Thyroid gland (tissue), 4 donors: ENCODE results near the gene PXT1. TPM values are rescaled to one million over a fixed set of nuclear protein-coding genes. Genes with fewer than 3 reads are reported as not detected.

Experiments used
- DNase-seq, 2 donors: peaks; one replicate each; pipeline ENCODE4 v3.0.0-alpha.2; 2019
- H3K27ac ChIP-seq, 3 donors: fragments of 200-600 bp; sonication (generic); 1 replicate in 2 of 3; 2 replicates in 1 of 3; pipeline ENCODE4 v1.5.1; 2016 to 2019; ENCODE audit warnings: mild to moderate bottlenecking in 1 of 3, moderate library complexity in 1 of 3
- H3K27me3 ChIP-seq: fragments of 200-600 bp; sonication (generic); one replicate; pipeline ENCODE4 v1.5.1; 2019
- H3K36me3 ChIP-seq, 2 donors: fragments of 200-600 bp; sonication (generic); one replicate each; pipeline ENCODE4 v1.5.1; 2016 to 2019
- H3K4me1 ChIP-seq, 2 donors: fragments of 200-600 bp; sonication (generic); one replicate each; pipeline ENCODE4 v1.5.1; 2017 to 2019
- H3K4me3 ChIP-seq, 3 donors: fragments of 200-600 bp; sonication (generic); replicated peaks in 1 of 3; 1 replicate in 2 of 3; 2 replicates in 1 of 3; pipeline ENCODE4 v1.5.1; 2016; ENCODE audit warnings: mild to moderate bottlenecking in 1 of 3
- H3K9me3 ChIP-seq: fragments of 200-600 bp; sonication (generic); one replicate; pipeline ENCODE4 v1.5.1; 2017
- POLR2A ChIP-seq, 2 donors: fragments of 450-650 bp; IDR thresholded peaks; one replicate each; pipeline ENCODE4 v1.6.1; 2017; ENCODE audit warnings: antibody characterized with exemption in 2 of 2, mild to moderate bottlenecking in 2 of 2, moderate library complexity in 1 of 2
- WGBS, 2 donors: methylation state at CpG; one replicate each; pipeline ENCODE4 v1.1.5; 2017; 5-methylcytosine and 5-hydroxymethylcytosine counted together
- intact Hi-C: fragments of 100-400 bp; cut with DNase I; formaldehyde crosslinking; loops from one replicate; pipeline ENCODE4 v1.15.1; 2023
- total RNA-seq, 4 donors: library from RNA; depleted of rRNA; stranded (reverse); fragments of >200 nt; gene quantifications; one replicate each; pipeline ENCODE4 v1.2.3, GENCODE V29; 2016
- TF ChIP-seq, protein P1 (sequence below), 6 experiments: fragments of 200-600 bp in 3 of 6; fragments of 450-650 bp in 3 of 6; sonication (generic) in 3 of 6; IDR thresholded peaks; one replicate each; pipeline ENCODE4 v1.5.1; 2016 to 2019; ENCODE audit warnings: antibody characterized with exemption in 6 of 6, mild to moderate bottlenecking in 2 of 6, inconsistent platforms in 1 of 6, moderate library complexity in 1 of 6

Gene PXT1
- total RNA-seq, 4 donors from 2014 or later = not detected

DNA sequence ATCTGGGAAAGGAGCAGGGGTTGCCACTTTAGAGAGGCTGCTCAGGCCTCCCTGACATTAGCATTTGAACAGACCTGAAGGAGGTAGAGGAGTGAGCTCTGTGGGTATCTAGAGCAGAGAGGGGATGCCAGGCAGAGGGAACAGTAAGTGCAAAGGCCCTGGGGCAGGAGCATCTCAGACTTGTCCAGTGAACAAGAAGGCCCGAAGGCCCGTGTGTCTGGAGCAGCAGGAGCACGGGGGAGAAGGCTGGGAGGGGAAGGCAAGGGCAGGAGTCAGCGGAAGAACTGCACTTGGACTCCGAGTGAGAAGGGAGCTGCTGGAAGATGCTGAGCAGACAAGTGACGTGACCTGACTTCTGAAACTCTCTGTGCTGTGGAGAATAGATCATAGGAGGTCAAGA lies 70.6 kb downstream of the PXT1 start:
- Histone ChIP-seq H3K4me3 (no peak overlapping the region), H3K4me1 (peaks cover 0 to 4% of the 10 kb centered on the region in 2 donors), H3K27me3 (no peaks in the 10 kb centered on the region), H3K36me3 (no peaks in the 10 kb centered on the region), H3K9me3 (no peaks in the 10 kb centered on the region), H3K27ac (no peak overlapping the region)
- no peak for TF ChIP-seq POLR2A (IDR thresholded peaks at IDR 0.05)
- TF ChIP-seq, protein P1, sequence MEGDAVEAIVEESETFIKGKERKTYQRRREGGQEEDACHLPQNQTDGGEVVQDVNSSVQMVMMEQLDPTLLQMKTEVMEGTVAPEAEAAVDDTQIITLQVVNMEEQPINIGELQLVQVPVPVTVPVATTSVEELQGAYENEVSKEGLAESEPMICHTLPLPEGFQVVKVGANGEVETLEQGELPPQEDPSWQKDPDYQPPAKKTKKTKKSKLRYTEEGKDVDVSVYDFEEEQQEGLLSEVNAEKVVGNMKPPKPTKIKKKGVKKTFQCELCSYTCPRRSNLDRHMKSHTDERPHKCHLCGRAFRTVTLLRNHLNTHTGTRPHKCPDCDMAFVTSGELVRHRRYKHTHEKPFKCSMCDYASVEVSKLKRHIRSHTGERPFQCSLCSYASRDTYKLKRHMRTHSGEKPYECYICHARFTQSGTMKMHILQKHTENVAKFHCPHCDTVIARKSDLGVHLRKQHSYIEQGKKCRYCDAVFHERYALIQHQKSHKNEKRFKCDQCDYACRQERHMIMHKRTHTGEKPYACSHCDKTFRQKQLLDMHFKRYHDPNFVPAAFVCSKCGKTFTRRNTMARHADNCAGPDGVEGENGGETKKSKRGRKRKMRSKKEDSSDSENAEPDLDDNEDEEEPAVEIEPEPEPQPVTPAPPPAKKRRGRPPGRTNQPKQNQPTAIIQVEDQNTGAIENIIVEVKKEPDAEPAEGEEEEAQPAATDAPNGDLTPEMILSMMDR (IDR thresholded peaks at IDR 0.05) = no peak
- DNase-seq = no peak
- intact Hi-C loops = no loop called here
- 92% methylated on average over 6 of the region's 6 CpGs for WGBS, 2 donors

DNA sequence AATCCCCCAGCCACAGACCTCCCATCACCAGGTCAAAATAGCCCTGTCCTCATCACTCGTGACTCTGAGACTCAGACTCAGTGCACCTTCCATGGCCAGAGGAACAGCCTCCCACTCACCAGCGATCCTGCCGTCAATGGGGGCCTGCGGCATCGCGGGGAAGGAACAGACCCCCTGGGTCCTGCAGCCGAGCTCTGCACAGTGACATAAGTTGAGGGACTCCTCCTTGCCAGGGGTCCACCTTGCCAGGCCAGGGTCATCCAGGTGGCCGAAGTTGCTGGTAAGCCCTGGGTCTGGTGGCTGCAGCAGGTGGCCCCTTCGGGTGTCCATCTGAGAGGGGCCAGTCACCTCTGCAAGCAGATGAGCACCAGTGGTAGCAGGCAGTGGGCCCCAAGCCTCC lies 71.4 kb downstream of the PXT1 start:
- intact Hi-C loops = no loop called here
- no peak overlapping the region for H3K4me3 ChIP-seq
- TF ChIP-seq POLR2A (IDR thresholded peaks at IDR 0.05) = no peak
- TF ChIP-seq, protein P1 (IDR thresholded peaks at IDR 0.05) = no peak
- H3K27me3 ChIP-seq = no peaks in the 10 kb centered on the region
- no peak overlapping the region for H3K27ac ChIP-seq
- no peaks in the 10 kb centered on the region for H3K4me1 ChIP-seq
- H3K9me3 ChIP-seq = no peaks in the 10 kb centered on the region
- WGBS, 2 donors = 92% methylated on average over 5 of the region's 9 CpGs; no CpG with 5 or more reads in 1 of the 2 donors
- no peak for DNase-seq
- H3K36me3 ChIP-seq = no peaks in the 10 kb centered on the region

DNA sequence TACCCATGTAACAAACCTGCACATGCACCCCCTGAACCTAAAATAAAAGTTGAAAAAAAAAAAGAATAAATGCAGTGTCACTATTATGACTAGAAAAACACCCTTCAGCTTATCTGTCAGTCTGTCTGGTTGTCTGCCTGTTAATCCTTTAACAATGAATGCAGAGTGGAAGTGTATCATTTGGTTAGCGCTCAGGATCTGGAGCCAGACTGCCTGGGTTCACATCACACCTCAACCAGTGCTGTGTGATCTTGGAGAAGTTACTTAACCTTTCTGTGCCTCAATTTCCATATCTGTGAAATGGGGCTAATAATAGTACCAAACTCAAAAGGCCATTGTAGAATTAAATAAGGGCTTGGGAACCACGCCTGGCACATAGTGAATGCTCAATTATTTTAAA lies 72.0 kb downstream of the PXT1 start:
- WGBS, 2 donors = 90 to 95% methylated on average over 2 of the region's 2 CpGs
- H3K4me1 ChIP-seq = no peaks in the 10 kb centered on the region
- H3K27ac ChIP-seq = no peak overlapping the region
- H3K36me3 ChIP-seq = no peaks in the 10 kb centered on the region
- no peak for TF ChIP-seq POLR2A (IDR thresholded peaks at IDR 0.05)
- TF ChIP-seq, protein P1 (IDR thresholded peaks at IDR 0.05) = no peak
- intact Hi-C loops = no loop called here
- no peak overlapping the region for H3K4me3 ChIP-seq
- no peaks in the 10 kb centered on the region for H3K9me3 ChIP-seq
- no peaks in the 10 kb centered on the region for H3K27me3 ChIP-seq
- no peak for DNase-seq

DNA sequence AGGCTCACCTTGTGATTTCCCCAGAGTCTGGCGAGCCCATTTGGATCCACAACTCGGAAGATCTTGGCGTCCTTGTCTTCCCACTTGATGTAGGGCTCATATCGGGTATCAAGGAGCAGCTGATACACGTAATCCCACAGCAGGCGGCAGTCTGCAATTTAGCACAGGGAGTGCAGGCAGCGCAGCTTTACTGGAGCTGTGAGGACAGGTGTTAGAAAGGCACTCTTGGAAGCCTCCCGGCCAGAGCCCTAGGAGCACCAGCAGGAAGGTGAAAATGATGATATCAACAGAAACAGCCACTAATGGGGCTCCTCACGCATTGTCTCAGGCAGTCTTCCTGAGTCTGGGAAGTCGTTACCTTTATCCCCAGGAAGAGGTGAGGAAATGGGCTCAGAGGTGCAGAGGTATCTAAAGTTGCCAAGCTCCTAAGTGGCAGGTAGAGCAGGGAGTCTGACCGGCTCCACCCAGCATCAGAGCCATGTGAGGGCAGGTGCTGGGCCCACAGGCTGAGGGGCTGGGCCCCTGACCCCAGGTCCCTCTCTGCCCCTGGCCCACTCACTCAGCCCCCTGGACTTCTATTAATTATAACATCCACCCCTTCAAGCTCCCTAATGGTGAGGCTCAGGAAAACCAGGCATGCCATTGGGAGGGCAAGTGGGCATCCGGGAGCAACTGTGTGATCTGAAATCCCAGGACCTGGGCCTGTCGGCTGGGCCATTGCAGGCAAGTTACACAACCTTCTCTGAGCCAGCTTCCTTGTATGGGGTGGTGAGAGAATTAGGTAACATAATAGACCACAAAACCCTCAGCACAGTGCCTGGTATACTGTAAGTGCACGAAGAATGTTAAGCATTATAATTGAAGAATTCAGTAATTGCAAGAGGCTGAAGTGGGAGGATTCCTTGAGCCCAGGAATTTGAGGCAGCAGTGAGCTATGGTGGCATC lies 73.5 kb downstream of the PXT1 start:
- H3K4me3 ChIP-seq = no peak overlapping the region
- H3K27ac ChIP-seq = no peak overlapping the region
- intact Hi-C loops = loop anchor here (10.0 kb wide), 1 partner anchor 344 kb away; the partner anchor contains the start of genes MAPK14 and SLC26A8
- no peaks in the 10 kb centered on the region for H3K27me3 ChIP-seq
- 86 to 87% methylated on average over 13 to 14 of the region's 14 CpGs for WGBS, 2 donors
- no peaks in the 10 kb centered on the region for H3K4me1 ChIP-seq
- no peaks in the 10 kb centered on the region for H3K36me3 ChIP-seq
- TF ChIP-seq, protein P1 (IDR thresholded peaks at IDR 0.05) = no peak
- no peak for TF ChIP-seq POLR2A (IDR thresholded peaks at IDR 0.05)
- no peak for DNase-seq
- no peaks in the 10 kb centered on the region for H3K9me3 ChIP-seq

DNA sequence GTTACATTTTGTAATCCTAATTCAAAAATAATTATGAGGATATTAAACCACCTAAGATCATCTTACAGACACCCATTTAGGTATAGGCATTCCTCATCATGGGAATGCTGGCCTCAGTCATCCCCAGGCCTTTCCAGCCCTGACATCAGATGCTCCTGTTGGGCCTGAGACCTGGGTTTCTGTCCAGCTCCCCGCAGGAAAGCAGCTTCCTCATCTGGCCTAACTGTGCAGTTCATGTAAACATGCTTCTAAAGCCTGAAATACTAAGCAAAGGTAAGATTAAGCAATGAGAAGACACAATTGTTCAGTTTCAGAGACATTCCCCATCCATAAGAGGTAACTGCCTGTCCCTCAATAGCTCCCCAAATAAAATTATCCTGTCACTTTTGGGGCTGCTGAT lies 74.2 kb downstream of the PXT1 start:
- H3K9me3 ChIP-seq = no peaks in the 10 kb centered on the region
- no peak for TF ChIP-seq POLR2A (IDR thresholded peaks at IDR 0.05)
- TF ChIP-seq, protein P1 (IDR thresholded peaks at IDR 0.05) = no peak
- no peaks in the 10 kb centered on the region for H3K36me3 ChIP-seq
- 75 to 92% methylated on average over 1 of the region's 1 CpG for WGBS, 2 donors
- no peaks in the 10 kb centered on the region for H3K4me1 ChIP-seq
- no peaks in the 10 kb centered on the region for H3K27me3 ChIP-seq
- no peak overlapping the region for H3K27ac ChIP-seq
- intact Hi-C loops = loop anchor here (10.0 kb wide), 1 partner anchor 344 kb away; the partner anchor contains the start of genes MAPK14 and SLC26A8
- H3K4me3 ChIP-seq = no peak overlapping the region
- no peak for DNase-seq
